Limb (tissue), 2 donors: ENCODE data around the gene IRGM.

ENCODE experiments used
- DNase-seq, 2 donors: peaks; one replicate each; pipeline ENCODE4 v3.0.0-alpha.2; 2016; ENCODE audit errors: extremely low spot score in 2 of 2

Gene IRGM

DNA sequence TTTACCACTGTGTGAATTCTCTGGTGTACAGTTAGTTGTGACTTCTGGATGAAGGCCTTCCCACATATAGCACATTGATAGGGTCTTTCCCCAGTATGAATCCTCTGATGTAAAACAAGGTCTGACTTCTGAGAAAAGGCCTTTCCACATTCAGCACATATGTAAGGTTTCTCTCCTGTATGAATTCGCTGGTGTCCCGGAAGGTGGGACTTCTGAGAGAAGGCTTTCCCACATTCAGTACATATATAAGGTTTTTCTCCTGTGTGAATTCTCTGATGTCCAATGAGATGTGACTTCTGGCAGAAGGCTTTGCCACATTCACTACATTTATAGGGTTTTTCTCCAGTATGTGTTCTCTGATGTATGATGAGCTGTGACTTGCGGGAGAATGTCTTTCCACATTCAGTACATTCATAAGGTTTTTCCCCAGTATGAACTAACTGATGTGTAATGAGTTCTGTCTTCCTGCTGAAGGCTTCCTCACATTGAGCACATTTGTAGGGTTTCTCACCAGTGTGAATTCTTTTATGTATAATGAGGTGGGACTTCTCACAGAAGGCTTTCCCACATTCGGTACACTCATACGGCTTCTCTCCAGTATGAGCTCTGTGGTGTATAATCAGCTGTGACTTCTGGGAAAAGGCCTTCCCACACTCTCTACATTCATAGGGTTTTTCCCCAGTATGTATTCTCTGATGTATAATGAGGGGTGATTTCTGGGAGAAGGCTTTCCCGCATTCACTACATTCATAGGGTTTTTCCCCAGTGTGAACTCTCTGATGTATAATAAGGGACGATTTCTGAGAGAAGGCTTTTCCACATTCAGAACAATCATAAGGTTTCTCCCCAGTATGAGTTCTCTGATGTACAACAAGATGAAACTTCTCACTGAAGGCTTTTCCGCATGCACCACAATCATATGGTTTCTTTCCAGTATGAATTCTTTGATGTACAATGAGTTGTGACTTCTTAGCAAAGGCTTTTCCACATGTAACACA is 49.4 kb downstream of the IRGM start:
- no peak for DNase-seq
